ENCODE data around the gene OBSL1. TPM values are rescaled to one million over a fixed set of nuclear protein-coding genes. Genes with fewer than 3 reads are reported as not detected.

The OBSL1 gene
- total and polyA plus RNA-seq, 4 donors, result 53.3 to 178 (median 146) TPM

DNA sequence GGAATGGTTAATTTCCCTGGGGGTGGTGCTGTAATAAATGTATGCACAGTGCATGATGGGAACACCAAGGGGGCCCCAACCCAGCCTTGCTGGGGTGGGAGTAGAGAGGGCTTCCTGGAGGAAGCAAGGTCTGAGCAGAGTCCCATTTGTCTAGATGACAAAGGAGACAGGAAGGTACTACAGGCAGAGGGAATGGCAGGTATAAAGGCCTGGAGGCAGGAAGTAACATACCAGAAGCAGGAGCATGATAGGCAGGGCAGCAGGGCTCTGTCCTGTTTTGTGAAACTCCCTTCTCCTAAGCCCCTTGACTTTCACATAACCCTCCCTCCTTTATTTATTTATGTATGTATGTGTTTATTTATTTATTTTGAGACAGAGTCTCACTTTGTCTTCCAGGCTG is 68.7 kb downstream of the OBSL1 start:
- Histone ChIP-seq H3K27me3 (ENCODE audit: control insufficient read depth, insufficient read depth, low read length) (peaks cover 9% of the 10 kb centered on the region), H3K27ac (ENCODE audit: low read depth, low read length) (no peak overlapping the region), H3K4me1 (ENCODE audit: control insufficient read depth, insufficient read depth, low read length) (peaks cover 36% of the 10 kb centered on the region), H3K4me3 (ENCODE audit: low read depth, low read length) (no peak overlapping the region), H3K9me3 (ENCODE audit: control insufficient read depth, insufficient read depth, low read length) (no peaks in the 10 kb centered on the region), H3K36me3 (ENCODE audit: control insufficient read depth, insufficient read depth, low read length) (peaks cover 51% of the 10 kb centered on the region)
- DNase-seq (ENCODE audit: low read depth in 4 of 6, low spot score in 6 of 6), result no peak

- Histone ChIP-seq H3K4me3 (ENCODE audit: low read depth, low read length) (no peak overlapping the region), H3K4me1 (ENCODE audit: control insufficient read depth, insufficient read depth, low read length) (peaks cover 36% of the 10 kb centered on the region), H3K27me3 (ENCODE audit: control insufficient read depth, insufficient read depth, low read length) (peaks cover 16% of the 10 kb centered on the region), H3K27ac (ENCODE audit: low read depth, low read length) (no peak overlapping the region), H3K36me3 (ENCODE audit: control insufficient read depth, insufficient read depth, low read length) (peaks cover 44% of the 10 kb centered on the region), H3K9me3 (ENCODE audit: control insufficient read depth, insufficient read depth, low read length) (no peaks in the 10 kb centered on the region)
- 92% methylated on average over 12 of the region's 14 CpGs for WGBS (ENCODE audit: insufficient coverage)
- no peak for DNase-seq (ENCODE audit: low read depth in 4 of 6, low spot score in 6 of 6)
Observed at GRCh38 chr2:219501849-219502248, 69.5 kb downstream of the OBSL1 start.

Small RNA genes within 50 kb of the gene (small RNA-seq; reads per million reads assigned to genes)
- gene MIR3132 (ENCODE audit: low replicate concordance), result not detected
- gene RN7SKP213 (ENCODE audit: low replicate concordance), result 0.14 reads per million

Other genes with a start within 250 kb of the OBSL1 start
- 1 to 10 TPM; 1.1 to 2.8 TPM for gene RESP18, start 238.8 kb downstream of the OBSL1 start, total RNA-seq
- 1 to 10 TPM; 6.6 to 7.0 TPM for gene RESP18, start 238.8 kb downstream of the OBSL1 start, polyA plus RNA-seq (ENCODE audit: insufficient read length in 2 of 2)
- gene DNPEP, start 183.6 kb downstream of the OBSL1 start, total RNA-seq, result 10 to 100 TPM; 25.6 to 40.8 TPM
- gene DNPEP, start 183.6 kb downstream of the OBSL1 start, polyA plus RNA-seq (ENCODE audit: insufficient read length in 2 of 2), result 10 to 100 TPM; 40.2 to 57.2 TPM
- 1 to 10 TPM; 4.8 to 5.5 TPM for gene DES, start 153.2 kb downstream of the OBSL1 start, total RNA-seq
- gene DES, start 153.2 kb downstream of the OBSL1 start, polyA plus RNA-seq (ENCODE audit: insufficient read length in 2 of 2), result 1 to 10 TPM; 3.5 to 8.8 TPM
- 10 to 100 TPM; 12.2 to 20.8 TPM for gene SPEG, start 136.7 kb downstream of the OBSL1 start, total RNA-seq
- 10 to 100 TPM; 71.1 to 84.2 TPM for gene SPEG, start 136.7 kb downstream of the OBSL1 start, polyA plus RNA-seq (ENCODE audit: insufficient read length in 2 of 2)
- 10 to 100 TPM; 19.0 to 29.8 TPM for gene GMPPA, start 72.6 kb downstream of the OBSL1 start, total RNA-seq
- gene GMPPA, start 72.6 kb downstream of the OBSL1 start, polyA plus RNA-seq (ENCODE audit: insufficient read length in 2 of 2), result 10 to 100 TPM; 19.2 to 23.6 TPM
- gene ASIC4, start 57.1 kb downstream of the OBSL1 start, total RNA-seq, result 10 to 100 TPM in 1 of 2 donors, 1 to 10 TPM in 1; 8.2 to 18.8 TPM
- gene ASIC4, start 57.1 kb downstream of the OBSL1 start, polyA plus RNA-seq (ENCODE audit: insufficient read length in 2 of 2), result 10 to 100 TPM; 36.4 to 47.2 TPM
- 10 to 100 TPM; 61.2 to 84.5 TPM for gene CHPF, start 27.7 kb downstream of the OBSL1 start, total RNA-seq
- gene CHPF, start 27.7 kb downstream of the OBSL1 start, polyA plus RNA-seq (ENCODE audit: insufficient read length in 2 of 2), result 10 to 100 TPM; 68.8 to 86.6 TPM
- 1 to 10 TPM; 4.7 to 5.3 TPM for gene TMEM198, start 27.5 kb downstream of the OBSL1 start, total RNA-seq
- 10 to 100 TPM; 18.7 to 19.0 TPM for gene TMEM198, start 27.5 kb downstream of the OBSL1 start, polyA plus RNA-seq (ENCODE audit: insufficient read length in 2 of 2)
- 1 to 10 TPM in 1 of 2 donors, under 1 TPM in 1; 0.10 to 1.4 TPM for gene INHA, start 771 bp upstream of the OBSL1 start, total RNA-seq
- 1 to 10 TPM; 2.2 to 5.1 TPM for gene INHA, start 771 bp upstream of the OBSL1 start, polyA plus RNA-seq (ENCODE audit: insufficient read length in 2 of 2)
- 10 to 100 TPM; 23.4 to 29.7 TPM for gene STK11IP, start 26.3 kb upstream of the OBSL1 start, total RNA-seq
- gene STK11IP, start 26.3 kb upstream of the OBSL1 start, polyA plus RNA-seq (ENCODE audit: insufficient read length in 2 of 2), result 10 to 100 TPM; 40.6 to 53.9 TPM
- 10 to 100 TPM; 17.0 to 18.7 TPM for gene SLC4A3, start 56.1 kb upstream of the OBSL1 start, total RNA-seq
- 10 to 100 TPM; 56.8 to 61.3 TPM for gene SLC4A3, start 56.1 kb upstream of the OBSL1 start, polyA plus RNA-seq (ENCODE audit: insufficient read length in 2 of 2)